ENCODE data around the gene MYO7A.

MYO7A gene

DNA sequence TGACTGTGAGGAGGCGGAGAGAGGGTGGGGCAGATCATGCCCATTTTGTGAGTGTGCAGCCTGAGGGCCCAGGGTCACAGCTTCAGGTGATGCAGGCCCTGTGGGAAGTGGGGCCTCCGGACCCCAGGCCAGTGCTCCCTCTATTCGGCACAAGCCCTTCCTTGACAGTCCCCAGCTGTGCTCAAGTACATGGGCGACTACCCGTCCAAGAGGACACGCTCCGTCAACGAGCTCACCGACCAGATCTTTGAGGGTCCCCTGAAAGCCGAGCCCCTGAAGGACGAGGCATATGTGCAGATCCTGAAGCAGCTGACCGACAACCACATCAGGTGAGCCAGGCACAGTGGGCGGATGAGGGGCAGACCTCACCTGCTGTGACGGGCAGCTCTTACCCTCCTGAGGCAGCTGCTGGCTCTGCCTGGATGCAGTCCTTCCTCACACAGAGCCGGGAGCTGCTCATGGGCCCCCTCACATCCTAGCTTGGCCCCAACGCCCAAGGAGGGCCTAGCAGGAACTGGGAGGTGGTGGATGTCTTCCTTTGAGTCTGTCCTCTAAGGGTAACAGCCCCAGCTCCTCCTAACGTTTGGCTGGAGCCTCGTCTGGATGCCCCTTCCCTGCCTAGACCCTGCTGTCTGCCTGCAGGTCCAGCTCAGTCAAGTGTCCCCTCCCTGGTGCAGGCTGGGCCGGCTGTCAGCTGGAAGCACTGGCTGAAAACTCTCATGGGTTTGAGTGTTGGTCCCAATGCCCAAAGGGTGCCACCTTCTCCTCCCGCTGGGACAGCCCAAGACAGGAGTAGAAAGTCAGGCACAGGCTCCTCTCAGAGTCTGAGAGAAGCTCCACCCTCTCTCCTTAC lies 76.1 kb downstream of the MYO7A start:
- DNase-seq: peak; percentile 28

- DNase-seq: no peak
Observed at GRCh38 chr11:77204754-77205466, 76.9 kb downstream of the MYO7A start.

DNA sequence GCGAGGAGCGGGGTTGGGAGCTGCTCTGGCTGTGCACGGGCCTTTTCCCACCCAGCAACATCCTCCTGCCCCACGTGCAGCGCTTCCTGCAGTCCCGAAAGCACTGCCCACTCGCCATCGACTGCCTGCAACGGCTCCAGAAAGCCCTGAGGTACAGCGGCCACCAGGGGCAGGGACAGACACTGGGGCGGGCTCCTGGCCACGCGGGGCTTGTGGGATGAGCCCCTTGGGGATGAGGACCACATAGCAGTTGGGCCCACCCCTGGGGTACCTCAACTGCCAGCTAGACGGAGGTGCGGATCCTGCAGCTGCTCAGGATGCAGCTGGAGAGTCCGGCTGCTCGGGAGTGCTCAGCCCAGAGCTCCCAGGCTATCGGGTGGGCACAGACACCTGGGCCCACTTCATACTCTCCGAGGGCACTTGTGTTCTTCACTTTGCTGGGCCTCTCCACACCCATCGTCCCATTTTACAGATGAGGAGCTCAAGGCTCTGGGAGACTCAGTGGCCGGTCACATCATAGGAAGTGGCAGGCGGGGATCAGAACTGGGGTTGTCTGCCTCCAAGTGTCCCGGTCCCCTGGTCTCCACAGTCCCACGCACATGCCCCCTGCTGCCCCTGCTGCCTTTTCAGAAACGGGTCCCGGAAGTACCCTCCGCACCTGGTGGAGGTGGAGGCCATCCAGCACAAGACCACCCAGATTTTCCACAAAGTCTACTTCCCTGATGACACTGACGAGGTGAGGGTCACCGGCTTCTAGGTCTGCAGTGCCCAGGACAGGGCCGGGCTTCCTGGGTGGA lies 77.6 kb downstream of the MYO7A start:
- DNase-seq: peak; percentile 17

- peak; percentile 26 for DNase-seq
Observed at GRCh38 chr11:77206264-77207018, 78.4 kb downstream of the MYO7A start.

DNA sequence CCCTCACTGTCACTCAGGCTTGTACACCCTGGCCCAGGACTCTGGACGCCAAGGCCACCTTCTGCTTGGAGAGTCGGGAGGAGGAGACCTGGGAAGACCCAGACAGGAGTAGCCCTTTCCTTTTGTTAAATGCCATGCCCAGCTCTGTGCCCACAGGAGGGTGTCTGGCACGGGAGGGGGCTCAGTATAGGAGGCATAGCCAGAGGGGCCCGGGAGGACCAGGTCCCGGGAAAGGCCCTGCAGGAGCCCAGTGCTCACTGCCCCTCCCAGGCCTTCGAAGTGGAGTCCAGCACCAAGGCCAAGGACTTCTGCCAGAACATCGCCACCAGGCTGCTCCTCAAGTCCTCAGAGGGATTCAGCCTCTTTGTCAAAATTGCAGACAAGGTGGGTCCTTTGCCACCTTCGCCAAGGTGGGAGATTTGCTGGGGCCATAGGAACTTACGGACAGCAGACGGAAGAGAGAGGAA lies 79.0 kb downstream of the MYO7A start:
- DNase-seq: peak; percentile 14

GRCh38 chr11:77207618-77208313 lies 79.7 kb downstream of the MYO7A start:
- no peak for DNase-seq

- no peak for DNase-seq
Observed at GRCh38 chr11:77208535-77208934, 80.5 kb downstream of the MYO7A start.

- no peak for DNase-seq
Observed at GRCh38 chr11:77209663-77210062, 81.6 kb downstream of the MYO7A start.

- no peak for DNase-seq
Observed at GRCh38 chr11:77211040-77211451, 83.0 kb downstream of the MYO7A start.

- no peak for DNase-seq
Observed at GRCh38 chr11:77211594-77212251, 83.7 kb downstream of the MYO7A start.

DNA sequence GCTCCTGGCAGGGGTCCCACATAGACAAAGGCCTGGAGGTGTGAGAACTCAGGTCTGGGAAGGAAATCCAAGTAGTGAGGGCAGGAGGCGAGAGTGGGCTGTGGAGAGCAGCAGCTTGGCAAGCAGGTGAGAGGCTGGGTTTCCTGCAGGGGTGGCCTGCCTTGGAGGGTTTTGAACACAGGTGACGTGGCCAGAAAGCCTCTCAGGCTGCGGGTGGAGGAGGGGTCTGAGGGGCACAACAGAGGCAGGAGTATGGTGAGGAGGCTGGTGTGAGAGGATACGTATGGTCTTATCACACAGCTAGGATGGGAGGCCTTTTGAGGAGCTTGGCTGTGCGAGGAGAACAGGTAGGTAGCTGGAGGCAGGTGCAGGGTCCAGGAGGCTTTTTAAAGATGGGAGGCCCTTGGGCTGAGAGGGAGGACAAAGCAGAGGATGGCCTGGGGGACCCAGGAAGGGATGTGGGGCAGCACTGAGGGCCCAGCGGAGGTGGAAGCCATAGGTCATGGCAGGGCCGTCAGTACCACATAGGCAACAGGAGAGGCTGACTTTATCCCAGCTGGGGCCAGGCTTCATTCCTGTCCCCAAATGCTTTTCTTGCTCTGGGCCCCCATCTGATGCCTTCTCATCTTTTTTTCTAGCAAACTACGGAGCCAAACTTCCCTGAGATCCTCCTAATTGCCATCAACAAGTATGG lies 84.4 kb downstream of the MYO7A start:
- no peak for DNase-seq

- DNase-seq: no peak
Observed at GRCh38 chr11:77213029-77213579, 85.1 kb downstream of the MYO7A start.

DNA sequence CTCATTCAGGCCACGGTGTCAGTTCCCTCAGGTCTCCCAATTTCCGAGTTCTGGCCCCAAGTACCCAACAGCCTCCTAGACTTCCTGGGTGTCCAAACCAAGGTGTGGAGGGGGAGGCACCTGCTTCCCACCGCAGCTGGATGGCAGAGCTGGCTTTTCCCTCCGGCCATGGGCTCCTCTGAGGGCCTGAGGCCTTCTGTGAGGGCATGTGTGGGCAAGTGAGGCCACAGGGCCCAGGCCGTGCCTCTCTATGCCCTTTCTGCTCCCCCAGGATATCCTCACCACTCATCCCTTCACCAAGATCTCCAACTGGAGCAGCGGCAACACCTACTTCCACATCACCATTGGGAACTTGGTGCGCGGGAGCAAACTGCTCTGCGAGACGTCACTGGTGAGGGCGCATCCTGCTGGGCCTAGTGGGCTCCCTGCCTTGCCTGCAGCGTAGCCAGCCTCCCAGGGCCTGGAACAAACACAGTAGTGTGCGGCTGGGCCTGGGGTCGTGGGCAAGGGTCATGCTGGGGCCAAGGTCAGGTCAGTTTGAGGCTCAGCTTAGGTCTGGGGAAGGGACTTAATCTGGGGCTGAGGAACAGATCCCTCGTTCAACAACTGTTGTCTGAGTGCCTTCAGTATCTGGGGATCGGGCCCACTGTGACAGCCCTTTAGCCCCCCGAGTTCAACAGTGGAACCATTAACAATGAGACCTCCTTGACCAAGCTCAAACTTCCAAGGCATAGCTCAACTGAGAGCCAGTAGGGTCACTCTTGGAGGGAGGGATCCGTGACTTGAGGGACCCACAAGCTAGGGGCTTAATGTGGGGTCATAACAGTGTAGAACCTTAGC lies 85.8 kb downstream of the MYO7A start:
- no peak for DNase-seq

DNA sequence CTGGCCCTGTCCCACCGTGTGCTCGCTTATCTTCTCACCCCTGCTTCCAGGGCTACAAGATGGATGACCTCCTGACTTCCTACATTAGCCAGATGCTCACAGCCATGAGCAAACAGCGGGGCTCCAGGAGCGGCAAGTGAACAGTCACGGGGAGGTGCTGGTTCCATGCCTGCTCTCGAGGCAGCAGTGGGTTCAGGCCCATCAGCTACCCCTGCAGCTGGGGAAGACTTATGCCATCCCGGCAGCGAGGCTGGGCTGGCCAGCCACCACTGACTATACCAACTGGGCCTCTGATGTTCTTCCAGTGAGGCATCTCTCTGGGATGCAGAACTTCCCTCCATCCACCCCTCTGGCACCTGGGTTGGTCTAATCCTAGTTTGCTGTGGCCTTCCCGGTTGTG lies 86.5 kb downstream of the MYO7A start:
- DNase-seq: no peak

- DNase-seq: no peak
Observed at GRCh38 chr11:77215106-77215505, 87.1 kb downstream of the MYO7A start.

GRCh38 chr11:77217156-77217555 lies 89.1 kb downstream of the MYO7A start:
- no peak for DNase-seq

DNA sequence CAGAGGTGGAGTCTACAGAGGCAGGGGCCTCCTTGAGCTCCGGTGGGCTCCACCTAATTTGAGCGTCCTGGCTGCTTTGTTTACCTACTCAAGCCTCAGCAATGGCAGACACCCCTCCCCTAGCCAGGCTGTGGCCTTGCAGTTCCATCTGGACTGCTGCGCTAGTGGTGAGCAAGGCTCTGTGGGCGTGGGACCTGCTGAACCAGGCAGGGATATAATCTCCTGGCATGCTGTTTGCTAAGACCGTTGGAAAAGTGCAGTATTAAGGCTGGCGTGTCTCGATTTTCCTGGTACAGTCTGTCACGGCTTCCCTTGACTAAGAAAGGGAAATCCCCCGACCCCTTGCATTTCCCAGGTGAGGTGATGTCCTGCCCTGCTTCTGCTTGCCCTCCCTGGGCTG lies 95.8 kb downstream of the MYO7A start:
- DNase-seq: no peak

DNA sequence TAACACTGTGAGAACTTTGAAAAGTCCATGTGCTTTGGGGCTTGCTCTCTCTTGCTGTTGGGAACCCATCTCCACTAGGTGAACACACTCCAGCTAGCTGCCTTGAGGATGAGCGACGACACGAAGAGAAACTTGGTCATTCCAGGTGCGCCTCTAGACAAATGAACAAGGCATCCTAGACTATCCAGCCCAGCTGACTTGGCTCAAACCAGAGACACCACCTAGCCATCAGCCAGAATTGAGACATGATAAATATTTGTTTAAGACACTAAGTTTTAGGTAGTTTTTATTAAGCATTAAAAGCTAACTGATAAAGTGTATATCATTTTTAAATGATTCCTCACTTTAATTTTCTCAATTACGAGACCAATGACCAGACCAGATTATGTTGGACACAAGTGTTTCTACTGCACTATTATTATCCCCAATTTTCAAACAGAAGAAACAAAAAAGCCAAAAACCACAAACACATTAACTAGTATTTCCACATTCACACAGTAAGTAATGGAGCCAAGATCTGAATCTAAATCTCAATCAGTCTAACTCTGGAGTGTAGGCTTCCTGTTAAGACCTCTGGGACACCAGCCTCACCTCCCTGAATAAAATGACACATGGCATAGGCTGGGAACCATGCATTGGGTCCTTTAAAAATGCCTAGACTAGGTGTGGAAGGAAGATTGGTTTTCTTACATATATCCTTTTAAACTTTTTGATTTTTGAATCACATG lies 103.0 kb downstream of the MYO7A start:
- no peak for DNase-seq

GRCh38 chr11:77231800-77232199 lies 103.8 kb downstream of the MYO7A start:
- no peak for DNase-seq
